Dendritic cell treated with granulocyte-macrophage colony-stimulating factor and Interleukin-4, amounts not matched to agents 40 ng/mL and 50 ng/mL, for 4 days (primary cell): ENCODE results near the gene ATF5.
"Not testable (repeated sequence)": the region's sequence is repeated elsewhere in the genome, so short reads cannot be mapped to it uniquely, and the experiment has no call there.

Experiments used
- H3K27ac Mint-ChIP-seq: one replicate; pipeline ENCODE4 v1.8.0; 2022; ENCODE audit warnings: mild to moderate bottlenecking, mixed read lengths
- H3K27me3 Mint-ChIP-seq: one replicate; pipeline ENCODE4 v1.8.0; 2022; ENCODE audit warnings: mild to moderate bottlenecking, mixed read lengths
- H3K36me3 Mint-ChIP-seq: one replicate; pipeline ENCODE4 v1.8.0; 2022; ENCODE audit warnings: low read depth, mixed read lengths
- H3K4me1 Mint-ChIP-seq: one replicate; pipeline ENCODE4 v1.8.0; 2022; ENCODE audit warnings: low read depth, mixed read lengths
- H3K4me3 Mint-ChIP-seq: one replicate; pipeline ENCODE4 v1.8.0; 2022; ENCODE audit warnings: mild to moderate bottlenecking, moderate library complexity, mixed read lengths
- H3K9me3 Mint-ChIP-seq: one replicate; pipeline ENCODE4 v1.8.0; 2022; ENCODE audit warnings: mixed read lengths
- intact Hi-C: fragments of 100-400 bp; cut with micrococcal nuclease; formaldehyde crosslinking; loops from one replicate; pipeline ENCODE4 v1.15.0; 2022

ATF5 gene

GRCh38 chr19:49953416-49953815 is 24.4 kb downstream of the ATF5 start:
- no peaks in the 10 kb centered on the region for H3K36me3 Mint-ChIP-seq
- peaks cover 34% of the 10 kb centered on the region for H3K27me3 Mint-ChIP-seq
- H3K9me3 Mint-ChIP-seq, result no peaks in the 10 kb centered on the region
- H3K4me3 Mint-ChIP-seq, result peak overlapping the region; percentile 33
- H3K4me1 Mint-ChIP-seq, result peaks cover 56% of the 10 kb centered on the region
- peak overlapping the region; percentile 69 for H3K27ac Mint-ChIP-seq
- intact Hi-C loops, result loop anchor here (5.0 kb wide), 1 partner anchor 34 kb away; no protein-coding TSS in a partner anchor

DNA sequence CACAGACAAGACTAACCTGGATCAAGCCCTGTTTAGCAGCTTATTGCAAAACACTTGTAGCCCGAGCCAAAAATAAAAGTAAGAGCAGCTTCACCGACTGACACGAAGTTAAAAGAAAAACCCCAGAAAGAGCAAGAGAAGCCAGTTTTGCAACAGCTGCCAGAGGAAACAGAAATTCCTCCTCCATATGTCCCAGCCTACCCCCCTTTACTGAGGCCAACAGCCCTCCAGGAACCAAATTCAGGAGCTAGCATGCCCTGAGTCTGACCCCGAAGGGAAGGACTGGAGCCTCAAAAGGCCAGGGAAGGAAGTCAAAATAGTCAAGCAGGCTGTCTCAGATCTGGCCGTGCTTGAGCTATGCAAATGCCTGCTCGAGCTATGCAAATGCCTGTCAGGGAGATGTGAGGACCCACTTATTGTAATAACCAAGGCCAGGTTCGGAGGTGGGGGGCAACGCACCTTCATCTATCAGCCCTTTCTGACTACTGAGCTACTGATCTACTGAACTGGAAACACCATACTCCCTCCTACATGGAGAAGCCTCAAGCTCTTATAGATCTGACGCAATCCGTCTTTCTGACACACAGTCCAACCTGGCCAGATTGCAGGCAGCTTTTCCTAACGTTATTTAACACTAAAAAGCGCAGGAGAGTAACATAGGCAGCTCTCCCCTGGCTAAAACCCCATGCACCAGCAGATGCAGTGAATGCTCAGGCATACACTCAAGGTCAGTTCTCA is 25.3 kb downstream of the ATF5 start:
- Mint-ChIP-seq H3K27ac (peak overlapping the region; percentile 69), H3K9me3 (no peaks in the 10 kb centered on the region), H3K36me3 (no peaks in the 10 kb centered on the region), H3K4me1 (peaks cover 56% of the 10 kb centered on the region), H3K27me3 (peaks cover 31% of the 10 kb centered on the region), H3K4me3 (peak overlapping the region; percentile 37)
- intact Hi-C loops, result loop anchor here (5.0 kb wide), 1 partner anchor 33 kb away; no protein-coding TSS in a partner anchor

DNA sequence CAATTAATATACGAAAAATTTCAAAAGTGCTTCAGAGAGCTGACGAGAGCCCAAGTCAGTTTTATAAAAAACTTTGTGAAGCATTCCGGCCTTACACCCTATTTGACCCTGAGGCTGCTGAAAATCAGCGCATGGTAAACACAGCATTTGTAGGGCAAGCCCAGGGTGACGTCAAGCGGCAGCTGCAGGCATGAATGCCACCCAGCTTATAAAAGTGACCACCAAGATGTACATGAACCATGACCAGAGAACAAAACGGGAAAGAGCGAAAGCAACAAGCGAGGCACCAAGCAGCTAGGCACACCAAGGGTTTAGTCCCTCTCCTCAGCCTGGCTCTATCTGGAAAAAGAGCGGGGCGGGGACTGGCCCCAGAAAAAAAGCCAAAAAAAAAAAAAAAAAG is 25.9 kb downstream of the ATF5 start:
- peaks cover 54% of the 10 kb centered on the region for H3K4me1 Mint-ChIP-seq
- H3K4me3 Mint-ChIP-seq, result no peak overlapping the region
- no peaks in the 10 kb centered on the region for H3K36me3 Mint-ChIP-seq
- no peaks in the 10 kb centered on the region for H3K9me3 Mint-ChIP-seq
- H3K27me3 Mint-ChIP-seq, result peaks cover 26% of the 10 kb centered on the region
- no peak overlapping the region for H3K27ac Mint-ChIP-seq
- intact Hi-C loops, result loop anchor here (5.0 kb wide), 1 partner anchor 32 kb away; no protein-coding TSS in a partner anchor

- intact Hi-C loops, result no loop called here
- Mint-ChIP-seq H3K4me3 (no peak overlapping the region), H3K36me3 (no peaks in the 10 kb centered on the region), H3K9me3 (no peaks in the 10 kb centered on the region), H3K4me1 (peaks cover 53% of the 10 kb centered on the region), H3K27me3 (peaks cover 20% of the 10 kb centered on the region), H3K27ac (no peak overlapping the region)
Observed at GRCh38 chr19:49956115-49956495, 27.1 kb downstream of the ATF5 start.

DNA sequence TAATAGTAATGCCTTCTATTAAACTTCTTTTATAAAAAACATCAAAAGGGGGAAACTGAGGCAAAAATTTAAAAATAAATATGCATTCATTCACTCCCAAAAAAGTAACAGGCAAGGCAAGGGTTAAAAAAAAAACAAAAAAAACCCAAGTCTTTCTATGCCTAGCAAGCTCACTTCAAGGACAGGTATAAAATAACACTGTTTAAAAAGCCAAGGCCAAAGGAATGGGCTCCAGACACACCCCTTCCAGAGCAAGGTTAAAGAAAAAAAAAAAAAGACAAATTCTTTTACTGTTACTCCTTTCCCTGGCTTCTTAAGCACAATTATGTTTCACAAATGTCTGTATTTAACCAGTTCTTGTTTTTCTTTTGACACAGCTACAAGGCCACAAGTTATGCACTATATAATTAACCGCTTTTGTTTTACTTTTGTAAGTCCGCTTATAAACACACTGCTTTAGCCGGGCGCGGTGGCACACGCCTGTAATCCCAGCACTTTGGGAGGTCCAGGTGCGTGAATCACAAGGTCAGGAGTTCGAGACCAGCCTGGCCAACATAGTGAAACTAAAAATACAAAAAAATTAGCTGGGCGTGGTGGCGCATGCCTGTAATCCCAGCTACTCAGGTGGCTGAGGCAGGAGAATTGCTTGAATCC is 28.4 kb downstream of the ATF5 start:
- intact Hi-C loops, result no loop called here
- Mint-ChIP-seq H3K9me3 (no peaks in the 10 kb centered on the region), H3K4me3 (no peak overlapping the region), H3K4me1 (peaks cover 44% of the 10 kb centered on the region), H3K27me3 (peaks cover 14% of the 10 kb centered on the region), H3K27ac (no peak overlapping the region), H3K36me3 (no peaks in the 10 kb centered on the region)

DNA sequence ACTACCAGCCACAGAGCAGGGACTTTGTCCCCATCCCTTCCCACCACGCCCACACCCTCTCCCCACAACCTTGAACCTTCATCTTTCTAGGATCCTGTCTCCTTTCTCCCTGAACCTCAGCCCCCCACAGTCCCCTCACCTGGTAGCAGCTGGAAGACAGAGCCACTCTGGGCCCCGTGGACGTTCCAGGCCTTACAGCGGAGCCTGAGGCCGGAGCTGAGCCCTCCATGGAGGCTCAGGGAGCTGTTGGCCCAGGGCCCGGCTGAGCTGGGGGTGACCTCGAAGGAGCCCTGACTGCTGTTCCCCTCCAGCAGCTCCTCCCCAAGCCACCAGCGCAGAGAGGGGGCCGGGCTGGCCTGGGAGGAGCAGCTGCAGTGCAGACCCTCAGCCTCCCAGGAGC is 29.1 kb downstream of the ATF5 start:
- peaks cover 13% of the 10 kb centered on the region for H3K27me3 Mint-ChIP-seq
- H3K36me3 Mint-ChIP-seq, H3K9me3 Mint-ChIP-seq, intact Hi-C loops, H3K27ac Mint-ChIP-seq, H3K4me3 Mint-ChIP-seq: not testable (repeated sequence)
- peaks cover 37% of the 10 kb centered on the region for H3K4me1 Mint-ChIP-seq

DNA sequence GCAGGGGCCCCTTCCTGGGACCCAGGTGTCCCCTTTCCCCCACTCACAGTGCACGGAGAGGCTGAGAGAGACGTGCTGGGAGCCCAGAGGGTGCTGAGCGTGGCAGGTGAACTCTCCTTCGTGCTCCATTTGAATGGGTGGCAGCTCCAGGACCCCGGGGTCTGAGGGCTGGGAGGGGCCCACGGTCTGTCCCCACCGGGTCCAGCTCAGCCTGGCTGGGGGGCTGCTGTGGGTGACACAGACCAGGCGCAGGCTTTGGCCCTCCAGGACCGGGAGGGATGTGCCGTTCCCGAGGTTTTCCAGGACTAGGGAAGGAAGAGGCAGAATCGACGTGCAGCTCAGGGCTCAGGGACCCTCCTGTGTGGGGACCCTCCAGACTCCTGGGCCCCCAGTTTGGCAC is 29.6 kb downstream of the ATF5 start:
- H3K36me3 Mint-ChIP-seq, H3K9me3 Mint-ChIP-seq, intact Hi-C loops, H3K4me3 Mint-ChIP-seq, H3K27ac Mint-ChIP-seq: not testable (repeated sequence)
- H3K4me1 Mint-ChIP-seq, result peaks cover 32% of the 10 kb centered on the region
- peaks cover 14% of the 10 kb centered on the region for H3K27me3 Mint-ChIP-seq

DNA sequence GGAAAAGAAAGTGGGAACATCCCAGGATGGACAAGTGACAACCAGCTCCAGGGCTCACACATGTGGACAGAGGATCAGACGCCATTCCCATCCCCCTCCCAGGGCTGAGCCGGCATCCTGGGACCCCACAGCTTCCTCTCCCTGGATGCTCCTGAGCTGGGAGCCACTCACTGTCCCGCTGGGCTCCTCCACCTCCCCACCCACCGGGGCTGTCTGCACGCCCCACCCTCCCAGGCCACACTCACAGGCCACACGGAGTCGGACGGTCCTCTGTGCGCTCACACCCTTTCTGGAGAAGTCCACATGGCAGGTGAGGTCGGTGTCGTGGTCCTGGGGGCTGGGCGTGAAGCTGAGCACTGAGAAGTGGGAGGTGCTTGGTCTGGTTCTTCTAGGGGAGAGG is 30.9 kb downstream of the ATF5 start:
- intact Hi-C loops, H3K27ac Mint-ChIP-seq: not testable (repeated sequence)

GRCh38 chr19:49960980-49961379 is 32.0 kb downstream of the ATF5 start, which contains the start of gene SIGLEC11:
TSS of gene SIGLEC11 (minus strand) at chr19:49961172. CDS start at chr19:49961081, 91 bp downstream.
- peaks cover 14% of the 10 kb centered on the region for H3K27me3 Mint-ChIP-seq
- H3K36me3 Mint-ChIP-seq, H3K4me3 Mint-ChIP-seq, H3K9me3 Mint-ChIP-seq, H3K27ac Mint-ChIP-seq, intact Hi-C loops: not testable (repeated sequence)
- peaks cover 17% of the 10 kb centered on the region for H3K4me1 Mint-ChIP-seq

More for the DNA sequence above, 30.9 kb downstream of the ATF5 start:
- H3K4me3 Mint-ChIP-seq, H3K36me3 Mint-ChIP-seq, H3K9me3 Mint-ChIP-seq: not testable (repeated sequence)
- peaks cover 19% of the 10 kb centered on the region for H3K4me1 Mint-ChIP-seq
- H3K27me3 Mint-ChIP-seq, result peaks cover 14% of the 10 kb centered on the region

DNA sequence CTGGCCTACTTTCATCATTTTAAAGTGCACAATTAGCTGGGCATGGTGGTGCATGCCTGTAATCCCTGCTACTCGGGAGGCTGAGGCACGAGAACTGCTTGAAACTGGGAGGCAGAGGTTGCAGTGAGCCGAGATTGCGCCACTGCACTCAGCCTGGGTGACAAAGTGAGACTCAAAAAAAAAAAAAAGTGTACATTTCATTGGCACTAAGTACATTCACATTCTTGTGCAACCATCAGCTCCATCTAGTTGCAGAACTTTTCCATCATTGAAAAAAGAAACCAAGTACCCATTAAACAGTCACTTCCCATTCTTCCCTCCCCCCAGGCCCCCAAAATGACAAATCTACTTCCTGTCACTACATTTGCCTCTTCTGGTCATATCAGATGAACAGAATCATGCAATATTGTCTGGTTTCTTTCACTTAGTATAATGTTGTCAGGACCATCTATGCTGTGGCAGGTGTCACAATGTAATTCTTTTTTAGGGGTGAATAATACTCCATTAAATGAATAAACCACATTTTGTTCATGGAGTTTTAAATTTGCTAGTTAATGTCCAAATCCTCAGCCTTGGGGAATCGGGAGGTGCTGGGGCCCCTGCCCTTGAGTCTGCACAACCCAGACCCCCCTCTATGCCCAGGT is 39.4 kb downstream of the ATF5 start:
- Mint-ChIP-seq H3K4me1 (peaks cover 50% of the 10 kb centered on the region), H3K36me3 (peaks cover 4% of the 10 kb centered on the region)
- intact Hi-C loops, result no loop called here

DNA sequence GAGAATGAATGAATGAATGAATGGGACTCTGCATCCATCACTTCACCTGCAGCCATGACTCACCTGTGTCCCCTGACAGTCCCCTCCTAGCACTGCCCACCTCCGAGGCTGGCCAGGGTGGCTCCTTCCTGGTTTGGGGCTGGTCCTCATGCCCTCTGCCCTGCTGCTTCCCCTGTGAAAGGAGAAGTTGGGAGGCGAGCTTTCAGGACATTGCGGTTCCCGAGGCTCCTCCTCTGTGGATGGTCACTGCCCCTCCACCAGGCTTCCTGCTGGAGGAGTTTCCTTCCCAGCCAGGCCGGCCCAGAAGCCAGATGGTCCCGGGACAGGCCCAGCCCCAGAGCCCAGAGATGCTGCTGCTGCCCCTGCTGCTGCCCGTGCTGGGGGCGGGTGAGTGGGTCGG is 40.4 kb downstream of the ATF5 start:
- intact Hi-C loops, H3K9me3 Mint-ChIP-seq, H3K27ac Mint-ChIP-seq, H3K36me3 Mint-ChIP-seq, H3K4me3 Mint-ChIP-seq: not testable (repeated sequence)
- Mint-ChIP-seq H3K4me1 (peaks cover 59% of the 10 kb centered on the region), H3K27me3 (peaks cover 26% of the 10 kb centered on the region)

More for the DNA sequence above, 39.4 kb downstream of the ATF5 start:
- no peak overlapping the region for H3K4me3 Mint-ChIP-seq
- H3K27me3 Mint-ChIP-seq, result peaks cover 22% of the 10 kb centered on the region
- no peak overlapping the region for H3K27ac Mint-ChIP-seq
- no peaks in the 10 kb centered on the region for H3K9me3 Mint-ChIP-seq

DNA sequence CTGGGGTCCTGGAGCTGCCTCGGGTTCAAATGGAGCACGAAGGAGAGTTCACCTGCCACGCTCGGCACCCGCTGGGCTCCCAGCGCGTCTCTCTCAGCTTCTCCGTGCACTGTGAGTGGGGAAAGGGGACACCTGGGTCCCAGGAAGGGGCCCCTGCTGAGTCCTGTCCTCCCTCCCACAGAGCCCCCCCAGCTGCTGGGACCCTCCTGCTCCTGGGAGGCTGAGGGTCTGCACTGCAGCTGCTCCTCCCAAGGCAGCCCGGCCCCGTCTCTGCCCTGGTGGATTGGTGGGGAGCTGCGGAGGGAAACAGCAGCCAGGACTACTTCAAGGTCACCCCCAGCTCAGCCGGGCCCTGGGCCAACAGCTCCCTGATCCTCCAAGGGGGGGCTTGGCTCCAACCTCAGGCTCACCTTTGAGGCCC is 43.0 kb downstream of the ATF5 start:
- H3K27ac Mint-ChIP-seq, result no peak overlapping the region
- peaks cover 40% of the 10 kb centered on the region for H3K27me3 Mint-ChIP-seq
- intact Hi-C loops, result no loop called here
- peaks cover 31% of the 10 kb centered on the region for H3K36me3 Mint-ChIP-seq
- H3K4me3 Mint-ChIP-seq, result no peak overlapping the region
- no peaks in the 10 kb centered on the region for H3K9me3 Mint-ChIP-seq
- H3K4me1 Mint-ChIP-seq, result peaks cover 58% of the 10 kb centered on the region

GRCh38 chr19:49972841-49973240 is 43.8 kb downstream of the ATF5 start:
- H3K27ac Mint-ChIP-seq, result no peak overlapping the region
- H3K4me3 Mint-ChIP-seq, result no peak overlapping the region
- peaks cover 40% of the 10 kb centered on the region for H3K36me3 Mint-ChIP-seq
- no peaks in the 10 kb centered on the region for H3K9me3 Mint-ChIP-seq
- peaks cover 41% of the 10 kb centered on the region for H3K27me3 Mint-ChIP-seq
- intact Hi-C loops, result no loop called here
- peaks cover 51% of the 10 kb centered on the region for H3K4me1 Mint-ChIP-seq

DNA sequence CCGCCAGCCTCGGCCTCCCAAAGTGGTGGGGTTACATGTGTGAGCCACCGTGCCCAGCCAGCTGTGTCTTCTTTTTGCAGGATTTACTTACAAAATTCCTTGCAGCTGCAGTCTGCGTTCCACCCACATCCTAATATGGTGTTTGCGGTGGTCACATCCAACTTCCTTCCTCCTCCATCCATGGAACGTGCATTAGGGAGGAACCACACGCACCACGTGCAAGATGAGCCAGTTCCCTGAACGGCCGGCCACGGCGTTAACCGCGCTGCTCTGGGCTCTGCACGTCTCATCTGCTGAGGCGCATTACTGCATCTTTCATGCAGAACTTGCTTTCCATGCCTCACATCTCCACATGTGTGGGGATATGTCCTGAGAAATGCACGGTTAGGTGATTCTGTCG is 45.0 kb downstream of the ATF5 start:
- H3K9me3 Mint-ChIP-seq, result no peaks in the 10 kb centered on the region
- peaks cover 41% of the 10 kb centered on the region for H3K27me3 Mint-ChIP-seq
- H3K4me1 Mint-ChIP-seq, result peaks cover 42% of the 10 kb centered on the region
- intact Hi-C loops, result no loop called here
- H3K27ac Mint-ChIP-seq, result peak overlapping the region; percentile 5
- no peak overlapping the region for H3K4me3 Mint-ChIP-seq
- H3K36me3 Mint-ChIP-seq, result peaks cover 51% of the 10 kb centered on the region
